Neutrophil (primary cell): ENCODE measurements around the gene TMEM252.

ENCODE experiments used
- H3K27ac ChIP-seq: fragments of 200-600 bp; sonication (generic); 2 replicates; pipeline ENCODE4 v1.5.1; 2016; ENCODE audit warnings: mild to moderate bottlenecking, moderate library complexity
- H3K27me3 ChIP-seq: fragments of 200-600 bp; sonication (generic); 2 replicates; pipeline ENCODE4 v1.6.0; 2016; ENCODE audit warnings: mild to moderate bottlenecking
- H3K36me3 ChIP-seq: fragments of 200-600 bp; sonication (generic); 2 replicates; pipeline ENCODE4 v1.5.1; 2017
- H3K4me1 ChIP-seq, 2 experiments: fragments of 200-600 bp in 1 of 2; sonication (generic) in 1 of 2; 1 replicate in 1 of 2; 2 replicates in 1 of 2; pipeline versions ENCODE4 v1.5.1 to v1.6.1; 2013 to 2016; ENCODE audit warnings: low read depth in 1 of 2, low read length in 1 of 2, mild to moderate bottlenecking in 1 of 2, moderate library complexity in 1 of 2; ENCODE audit not compliant: control insufficient read depth in 1 of 2, insufficient read depth in 1 of 2
- H3K4me3 ChIP-seq, 2 experiments: fragments of 200-600 bp in 1 of 2; sonication (generic) in 1 of 2; 1 replicate in 1 of 2; 2 replicates in 1 of 2; pipeline ENCODE4 v1.5.1; 2013 to 2016; ENCODE audit warnings: low read depth in 1 of 2, low read length in 1 of 2, mild to moderate bottlenecking in 1 of 2, moderate library complexity in 1 of 2
- H3K9me3 ChIP-seq: fragments of 200-600 bp; sonication (generic); 2 replicates; pipeline ENCODE4 v1.5.1; 2016
- CTCF ChIP-seq: fragments of 200-600 bp; sonication (generic); IDR thresholded peaks from 2 replicates; pipeline ENCODE4 v1.5.1; 2016; ENCODE audit warnings: antibody characterized with exemption

The TMEM252 gene

GRCh38 chr9:68507130-68507805 lies 33.4 kb downstream of the TMEM252 start:
- peak; percentile 29 for TF ChIP-seq CTCF
- no peaks in the 10 kb centered on the region for H3K9me3 ChIP-seq
- H3K27me3 ChIP-seq: no peaks in the 10 kb centered on the region
- peak overlapping the region in 1 of 2 experiments; percentile 12 for H3K4me3 ChIP-seq
- H3K27ac ChIP-seq: peak overlapping the region; percentile 90
- peaks cover 17 to 27% of the 10 kb centered on the region in 2 experiments for H3K4me1 ChIP-seq
- no peaks in the 10 kb centered on the region for H3K36me3 ChIP-seq

GRCh38 chr9:68506551-68506950 lies 34.1 kb downstream of the TMEM252 start:
- peak overlapping the region in 1 of 2 experiments; percentile 12 for H3K4me3 ChIP-seq
- H3K36me3 ChIP-seq: no peaks in the 10 kb centered on the region
- no peaks in the 10 kb centered on the region for H3K27me3 ChIP-seq
- no peak for TF ChIP-seq CTCF
- H3K27ac ChIP-seq: peak overlapping the region; percentile 90
- peaks cover 17 to 27% of the 10 kb centered on the region in 2 experiments for H3K4me1 ChIP-seq
- H3K9me3 ChIP-seq: no peaks in the 10 kb centered on the region

- H3K9me3 ChIP-seq: no peaks in the 10 kb centered on the region
- peaks cover 17 to 27% of the 10 kb centered on the region in 2 experiments for H3K4me1 ChIP-seq
- H3K36me3 ChIP-seq: no peaks in the 10 kb centered on the region
- no peaks in the 10 kb centered on the region for H3K27me3 ChIP-seq
- H3K27ac ChIP-seq: peak overlapping the region; percentile 90
- no peak overlapping the region for H3K4me3 ChIP-seq
- TF ChIP-seq CTCF: no peak
Observed at GRCh38 chr9:68505681-68506409, 34.8 kb downstream of the TMEM252 start.

- Histone ChIP-seq H3K27ac (no peak overlapping the region), H3K4me1 (peaks cover 16 to 20% of the 10 kb centered on the region in 2 experiments), H3K4me3 (no peak overlapping the region), H3K27me3 (no peaks in the 10 kb centered on the region), H3K36me3 (no peaks in the 10 kb centered on the region), H3K9me3 (no peaks in the 10 kb centered on the region)
- TF ChIP-seq CTCF: no peak
Observed at GRCh38 chr9:68502279-68502678, 38.4 kb downstream of the TMEM252 start.

GRCh38 chr9:68500457-68501381 lies 40.0 kb downstream of the TMEM252 start:
- H3K27me3 ChIP-seq: no peaks in the 10 kb centered on the region
- no peak overlapping the region for H3K4me3 ChIP-seq
- H3K36me3 ChIP-seq: no peaks in the 10 kb centered on the region
- no peak for TF ChIP-seq CTCF
- H3K9me3 ChIP-seq: no peaks in the 10 kb centered on the region
- H3K27ac ChIP-seq: no peak overlapping the region
- peaks cover under 1 to 5% of the 10 kb centered on the region in 2 experiments for H3K4me1 ChIP-seq
